Transverse colon (tissue), 3 donors: ENCODE measurements around the gene TAS1R2.

ENCODE experiments used
- CTCF ChIP-seq, 5 experiments: fragments of 200-600 bp in 3 of 5; fragments of 450-650 bp in 2 of 5; sonication (generic) in 3 of 5; IDR thresholded peaks; 1 replicate in 2 of 5; 2 replicates in 3 of 5; pipeline ENCODE4 v1.5.1; 2016 to 2017; ENCODE audit warnings: antibody characterized with exemption in 5 of 5, inconsistent platforms in 3 of 5, mild to moderate bottlenecking in 2 of 5, moderate library complexity in 1 of 5
- POLR2A ChIP-seq: fragments of 450-650 bp; IDR thresholded peaks from one replicate; pipeline ENCODE4 v1.6.1; 2016; ENCODE audit warnings: antibody characterized with exemption, mild to moderate bottlenecking, moderate library complexity

DNA sequence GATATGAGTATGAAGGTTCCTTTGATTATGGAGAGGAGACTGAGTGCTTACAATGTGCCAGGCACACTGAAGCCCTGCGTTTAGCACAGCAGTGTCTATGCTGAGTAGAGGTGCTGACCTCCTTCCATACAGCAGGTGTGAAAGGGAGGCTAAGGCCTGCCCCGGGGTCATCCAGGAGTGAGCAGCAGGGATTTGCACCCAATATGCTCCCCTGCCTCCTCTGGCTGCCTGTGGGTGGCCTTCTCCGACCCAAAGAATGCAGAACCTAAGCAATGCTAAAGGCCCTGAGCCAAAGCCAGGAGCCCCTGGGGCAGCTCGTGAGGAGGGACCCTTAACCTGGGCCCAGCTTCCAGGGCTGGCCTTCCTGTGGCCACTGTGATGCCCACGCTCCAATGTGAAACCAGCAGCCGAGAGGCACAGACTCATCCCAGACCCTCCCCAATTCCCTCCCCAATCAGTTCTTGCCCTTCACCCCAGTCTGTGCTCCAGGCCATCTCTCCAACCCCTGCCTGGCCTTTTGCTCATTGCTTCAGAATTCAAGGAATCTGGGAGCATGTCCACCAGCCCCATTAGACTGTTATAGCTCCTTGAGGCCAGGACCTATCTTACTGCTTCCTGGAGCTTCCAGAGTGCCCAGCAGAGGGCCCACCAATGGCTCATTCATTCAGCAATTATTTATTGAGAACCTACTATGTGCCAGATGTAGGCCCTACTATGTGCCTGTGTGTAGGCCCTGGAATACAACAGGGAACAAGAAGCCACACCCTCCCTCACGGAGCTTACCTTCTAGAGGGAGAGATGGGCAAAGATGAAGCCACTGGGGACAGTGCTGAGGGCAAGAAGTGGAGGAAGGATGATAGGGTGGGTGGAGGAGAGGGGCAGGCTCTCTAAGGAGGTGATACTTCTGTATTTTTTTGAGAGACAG, 53.3 kb downstream of the TAS1R2 start:
- no peak for TF ChIP-seq CTCF (IDR thresholded peaks at IDR 0.05)
- no peak for TF ChIP-seq POLR2A
